ENCODE data around the gene ABCB10.

The ABCB10 gene

GRCh38 chr1:229470406-229471043 is 88.0 kb downstream of the ABCB10 start:
- Histone ChIP-seq H3K9me3 (ENCODE audit: insufficient read depth, low read length) (no peaks in the 10 kb centered on the region), H3K27me3 (ENCODE audit: insufficient read depth, insufficient read length) (no peaks in the 10 kb centered on the region), H3K4me3 (ENCODE audit: insufficient read length, low read depth) (no peak overlapping the region), H3K4me1 (ENCODE audit: insufficient read depth, insufficient read length) (no peaks in the 10 kb centered on the region), H3K9ac (ENCODE audit: insufficient read length, low read depth) (no peak overlapping the region), H3K36me3 (ENCODE audit: insufficient read depth, insufficient read length, low read length) (peaks cover 85% of the 10 kb centered on the region)
- no peak for DNase-seq (ENCODE audit: low read depth, low spot score)
- TF ChIP-seq YY1 (IDR thresholded peaks at IDR 0.05; ENCODE audit: insufficient read depth, insufficient read length) (no peak), ZNF274 (IDR thresholded peaks at IDR 0.05; ENCODE audit: low read depth, low read length) (no peak), SUZ12 (IDR thresholded peaks at IDR 0.05; ENCODE audit: extremely low read depth, insufficient read depth, insufficient read length) (no peak)

DNA sequence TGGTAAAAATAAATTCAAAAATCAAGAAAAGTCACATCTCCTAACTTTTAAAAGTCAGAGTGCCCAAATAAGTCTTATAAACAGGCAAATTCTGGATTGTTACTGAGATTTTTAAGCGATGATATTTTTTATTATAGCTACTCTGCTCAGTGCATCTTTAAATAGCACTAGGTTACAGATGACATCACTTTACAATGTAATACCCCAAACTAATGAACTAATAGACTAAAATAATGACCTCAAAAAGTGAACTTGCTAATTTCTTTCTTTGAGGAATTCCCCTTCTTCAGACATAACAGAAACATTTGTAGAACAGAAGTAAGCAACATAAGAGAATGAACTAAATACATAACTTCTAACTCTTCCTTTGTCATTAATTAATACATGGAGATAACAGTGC is 91.6 kb downstream of the ABCB10 start:
- H3K36me3 ChIP-seq (ENCODE audit: insufficient read depth, insufficient read length, low read length) = peaks cover 92% of the 10 kb centered on the region
- no peaks in the 10 kb centered on the region for H3K4me1 ChIP-seq (ENCODE audit: insufficient read depth, insufficient read length)
- no peak for TF ChIP-seq YY1 (IDR thresholded peaks at IDR 0.05; ENCODE audit: insufficient read depth, insufficient read length)
- no peak overlapping the region for H3K4me3 ChIP-seq (ENCODE audit: insufficient read length, low read depth)
- H3K9me3 ChIP-seq (ENCODE audit: insufficient read depth, low read length) = no peaks in the 10 kb centered on the region
- no peaks in the 10 kb centered on the region for H3K27me3 ChIP-seq (ENCODE audit: insufficient read depth, insufficient read length)
- H3K9ac ChIP-seq (ENCODE audit: insufficient read length, low read depth) = no peak overlapping the region
- DNase-seq (ENCODE audit: low read depth, low spot score) = no peak
